CD4-positive, alpha-beta T cell treated with Interleukin-4 for 1 hour (primary cell): Measurements from ENCODE around the gene ZNF837.
"Not testable (repeated sequence)": the region's sequence is repeated elsewhere in the genome, so short reads cannot be mapped to it uniquely, and the experiment has no call there.

Experiments
- DNase-seq, 2 donors: peaks; one replicate each; pipeline ENCODE4 v3.0.0-alpha.2; 2020 to 2022

The ZNF837 gene

DNA sequence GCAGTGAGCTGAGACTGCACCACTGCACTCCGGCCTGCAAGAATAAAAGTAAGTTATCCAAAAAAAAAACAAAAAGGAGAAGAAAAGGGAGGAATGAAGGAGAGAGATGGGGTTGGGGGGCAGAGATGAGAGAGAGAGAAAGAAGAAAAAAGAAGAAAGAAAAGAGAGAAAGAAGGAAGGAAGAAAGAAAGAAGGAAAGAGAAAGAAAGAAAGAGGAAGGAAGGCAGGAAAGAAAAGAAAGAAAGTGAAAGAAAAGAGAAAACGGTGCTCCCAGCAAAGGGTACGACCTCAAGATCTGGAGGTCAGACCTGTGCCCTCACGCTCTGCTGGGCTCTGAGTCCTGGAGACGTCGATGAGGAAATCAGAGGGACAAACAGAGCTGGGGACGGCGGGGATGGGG, 31.2 kb downstream of the ZNF837 start:
- DNase-seq = no peak

DNA sequence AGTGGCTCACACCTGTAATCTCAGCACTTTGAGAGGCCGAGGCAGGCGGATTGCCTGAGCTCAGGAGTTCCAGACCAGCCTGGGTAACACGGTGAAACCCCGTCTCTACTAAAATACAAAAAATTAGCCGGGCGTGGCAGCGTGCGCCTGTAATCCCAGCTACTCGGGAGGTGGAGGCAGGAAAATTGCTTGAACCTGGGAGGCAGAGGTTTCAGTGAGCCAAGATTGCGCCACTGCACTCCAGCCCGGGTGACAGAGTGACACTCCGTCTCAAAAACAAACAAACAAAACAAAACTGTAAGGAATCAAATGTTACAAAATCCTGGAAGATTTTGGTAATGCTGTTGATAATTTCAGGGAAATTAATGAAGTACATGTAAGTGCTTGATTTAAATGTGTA, 32.8 kb downstream of the ZNF837 start:
- not testable (repeated sequence) for DNase-seq

DNA sequence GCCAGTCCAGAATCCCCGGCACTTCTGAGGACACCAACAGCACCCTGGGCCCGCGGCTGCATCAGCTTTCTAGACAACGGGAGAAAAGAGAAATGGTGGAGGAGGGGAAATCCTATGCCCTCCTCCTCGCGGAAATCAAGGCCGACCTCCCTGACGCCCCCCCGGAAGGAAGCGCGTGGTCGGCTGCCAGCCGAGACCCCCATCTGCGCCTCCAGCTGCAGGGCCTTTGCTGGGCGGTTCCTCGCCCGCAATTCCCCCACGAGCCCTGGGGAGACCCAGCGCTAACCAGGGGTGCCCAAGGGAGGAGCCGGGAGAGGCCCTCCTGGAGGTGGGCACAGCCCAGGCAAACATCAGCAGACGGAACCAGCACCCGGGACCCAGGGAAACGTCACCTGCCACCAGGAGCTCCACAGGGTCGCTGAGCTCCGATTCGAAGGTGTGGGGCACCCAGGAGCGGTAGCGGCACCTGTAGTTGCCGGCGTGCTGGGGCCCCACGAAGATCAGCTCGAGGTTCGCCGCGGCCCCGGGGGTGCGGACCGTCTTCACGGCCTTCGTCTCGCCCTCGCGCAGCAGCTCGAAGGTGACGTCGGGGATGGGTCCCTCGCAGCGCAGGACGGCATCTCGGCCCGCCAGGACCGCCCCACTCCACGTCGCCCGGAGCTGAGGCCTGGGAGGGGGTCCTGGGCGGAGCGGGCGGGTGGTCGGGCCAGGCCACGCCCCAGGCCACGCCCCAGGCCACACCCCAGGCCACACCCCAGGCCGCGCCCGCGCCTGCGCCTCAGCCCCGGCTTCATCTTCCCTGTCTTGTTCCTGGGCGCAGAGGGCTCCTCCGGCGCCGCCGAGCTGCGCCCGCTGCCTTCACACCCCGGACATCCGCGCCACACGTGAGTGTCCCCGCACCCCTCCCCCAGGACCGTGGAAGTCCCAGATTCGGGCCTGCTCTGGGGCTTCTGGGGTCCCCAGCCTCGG, 33.6 kb downstream of the ZNF837 start:
- DNase-seq = peak; percentile 73

DNA sequence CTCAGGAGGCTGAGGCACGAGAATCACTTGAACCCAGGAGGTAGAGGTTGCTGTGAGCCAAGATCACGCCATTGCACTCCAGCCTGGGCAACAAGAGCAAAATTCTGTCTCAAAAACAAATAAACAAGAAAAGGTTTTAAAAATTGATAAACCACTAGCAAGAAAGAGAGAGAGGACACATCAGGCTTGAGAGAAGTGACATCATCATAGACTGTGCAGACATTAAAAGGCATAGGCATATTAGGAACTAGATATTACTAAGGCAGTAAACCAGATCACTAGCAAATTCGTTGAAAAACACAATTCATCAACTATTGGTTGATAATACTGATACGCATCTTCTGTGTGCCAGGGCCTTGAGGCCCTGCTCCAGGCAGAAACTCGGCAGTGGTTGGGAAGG, 35.3 kb downstream of the ZNF837 start:
- DNase-seq = no peak

DNA sequence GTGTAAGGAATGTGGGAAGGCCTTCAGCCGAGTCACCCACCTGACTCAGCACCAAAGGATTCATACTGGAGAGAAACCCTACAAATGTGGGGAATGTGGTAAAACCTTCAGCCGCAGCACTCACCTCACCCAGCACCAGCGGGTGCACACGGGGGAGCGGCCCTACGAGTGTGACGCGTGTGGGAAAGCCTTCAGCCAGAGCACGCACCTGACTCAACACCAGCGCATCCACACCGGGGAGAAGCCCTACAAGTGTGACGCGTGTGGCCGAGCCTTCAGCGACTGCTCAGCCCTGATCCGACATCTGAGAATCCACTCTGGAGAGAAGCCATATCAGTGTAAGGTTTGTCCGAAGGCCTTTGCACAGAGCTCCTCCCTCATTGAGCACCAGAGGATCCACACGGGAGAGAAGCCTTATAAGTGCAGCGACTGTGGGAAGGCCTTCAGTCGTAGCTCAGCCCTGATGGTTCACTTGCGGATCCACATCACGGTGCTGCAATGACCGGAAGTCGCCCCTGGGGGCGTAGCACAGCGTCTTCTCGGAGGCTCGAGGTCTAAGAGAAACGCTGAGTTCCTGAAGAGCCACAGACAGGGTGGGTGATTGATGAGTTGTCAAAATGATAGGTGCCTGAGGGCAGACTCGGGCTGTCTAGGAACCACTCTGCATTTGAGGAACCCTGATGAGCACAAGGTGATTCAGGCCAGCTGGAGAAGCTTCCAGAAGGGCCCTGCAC, 41.8 kb downstream of the ZNF837 start:
- DNase-seq = no peak

DNA sequence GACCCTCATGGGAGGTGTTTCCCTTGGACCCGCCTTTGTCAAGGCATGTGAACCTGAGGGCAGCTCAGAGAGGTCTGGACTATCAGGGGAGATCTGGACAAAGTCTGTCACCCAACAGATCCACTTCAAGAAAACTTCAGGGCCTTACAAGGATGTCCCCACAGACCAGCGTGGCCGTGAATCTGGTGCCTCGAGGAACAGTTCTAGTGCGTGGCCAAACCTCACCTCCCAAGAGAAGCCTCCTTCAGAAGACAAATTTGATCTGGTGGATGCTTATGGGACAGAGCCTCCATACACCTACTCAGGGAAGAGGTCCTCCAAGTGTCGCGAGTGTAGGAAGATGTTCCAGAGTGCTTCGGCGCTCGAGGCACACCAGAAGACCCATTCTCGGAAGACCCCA, 42.5 kb downstream of the ZNF837 start:
- DNase-seq = no peak

- no peak for DNase-seq
These were observed 44.0 kb downstream of the ZNF837 start for GRCh38 chr19:58336820-58337219.

- DNase-seq = no peak
These were observed 44.6 kb downstream of the ZNF837 start for GRCh38 chr19:58336216-58336615.

- DNase-seq = no peak
These were observed 45.2 kb downstream of the ZNF837 start for GRCh38 chr19:58335630-58336029.

GRCh38 chr19:58334691-58335249, 46.1 kb downstream of the ZNF837 start:
- DNase-seq = no peak

GRCh38 chr19:58332697-58333096, 48.1 kb downstream of the ZNF837 start:
- no peak for DNase-seq

DNA sequence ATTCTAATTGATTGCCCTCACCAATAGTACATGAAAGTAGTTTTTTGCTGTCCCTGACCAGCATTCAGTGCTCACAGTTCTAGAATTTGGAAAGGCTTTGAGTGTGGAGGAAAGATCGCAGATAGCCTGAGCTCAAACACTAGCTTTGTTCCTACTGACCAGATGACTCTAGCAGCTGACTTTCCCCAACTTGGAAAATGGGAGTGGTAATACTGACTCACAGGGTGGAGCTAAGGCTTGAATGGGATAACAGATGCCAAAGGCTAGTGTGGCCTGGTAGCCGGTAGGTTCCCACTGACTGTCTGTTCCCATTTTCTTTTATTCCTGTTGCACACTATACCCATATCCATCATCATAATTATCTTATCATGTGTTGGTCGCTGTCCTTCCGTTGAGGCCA, 50.4 kb downstream of the ZNF837 start:
- DNase-seq = no peak

DNA sequence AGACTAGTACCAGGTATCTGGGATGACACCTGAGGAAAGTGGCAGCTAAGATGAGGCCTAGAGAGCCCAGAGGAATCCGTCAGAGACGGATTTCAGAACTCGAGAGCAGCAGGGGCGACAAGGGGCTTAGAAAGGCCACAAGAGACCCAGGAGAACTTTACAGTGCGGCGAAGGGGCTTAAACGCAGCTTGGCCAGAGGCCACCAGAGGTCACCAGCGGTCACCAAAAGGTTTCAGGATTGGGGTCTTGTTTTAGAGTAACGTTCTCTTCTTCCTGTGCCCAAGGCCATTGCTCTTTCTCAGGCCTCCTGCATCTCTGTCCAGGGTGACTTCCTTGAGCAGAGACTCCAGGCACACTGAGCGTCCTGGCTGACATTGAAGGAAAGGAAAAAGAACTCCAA, 51.8 kb downstream of the ZNF837 start:
- DNase-seq = peak in 1 of 2 donors; percentile 25

- DNase-seq = peak; percentile 91
These were observed 53.7 kb downstream of the ZNF837 start, which contains the start of gene ZSCAN22 for GRCh38 chr19:58326914-58327726. Gene ZSCAN22, plus strand, starts transcription at chr19:58326994. Its CDS starts 7,809 bp downstream, at chr19:58334803.

GRCh38 chr19:58326501-58326913, 54.3 kb downstream of the ZNF837 start:
- no peak for DNase-seq

DNA sequence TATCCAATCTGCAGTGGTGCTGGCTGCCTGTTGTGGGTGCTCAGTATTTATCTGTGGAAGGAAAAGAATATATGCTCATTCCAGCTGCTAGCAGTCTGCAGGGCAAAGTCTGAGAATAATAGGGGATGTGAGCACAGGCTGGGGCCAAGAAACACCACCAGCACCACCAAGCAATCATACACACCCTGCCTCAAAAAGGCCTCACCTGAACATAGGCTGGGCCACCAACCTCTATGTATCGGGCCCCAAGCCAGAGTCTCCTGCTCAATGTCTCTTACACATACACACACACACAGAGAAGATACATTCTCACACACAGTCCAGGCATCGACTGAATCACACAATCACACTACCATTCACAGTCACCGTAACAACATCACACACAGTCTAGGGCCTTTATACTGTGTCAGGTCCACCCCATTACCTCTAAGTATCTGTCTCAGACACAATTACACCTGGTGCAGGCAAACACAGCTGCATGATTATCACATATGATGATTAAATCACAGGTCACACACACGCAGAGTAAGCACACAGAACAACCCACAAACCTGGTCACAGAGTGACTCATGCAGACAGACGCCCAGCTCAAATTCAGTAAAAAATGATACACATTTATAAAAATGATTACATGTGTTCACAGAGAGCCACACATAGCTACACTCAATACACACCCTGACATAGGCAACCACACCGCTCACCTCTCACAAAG, 55.4 kb downstream of the ZNF837 start:
- DNase-seq = no peak

DNA sequence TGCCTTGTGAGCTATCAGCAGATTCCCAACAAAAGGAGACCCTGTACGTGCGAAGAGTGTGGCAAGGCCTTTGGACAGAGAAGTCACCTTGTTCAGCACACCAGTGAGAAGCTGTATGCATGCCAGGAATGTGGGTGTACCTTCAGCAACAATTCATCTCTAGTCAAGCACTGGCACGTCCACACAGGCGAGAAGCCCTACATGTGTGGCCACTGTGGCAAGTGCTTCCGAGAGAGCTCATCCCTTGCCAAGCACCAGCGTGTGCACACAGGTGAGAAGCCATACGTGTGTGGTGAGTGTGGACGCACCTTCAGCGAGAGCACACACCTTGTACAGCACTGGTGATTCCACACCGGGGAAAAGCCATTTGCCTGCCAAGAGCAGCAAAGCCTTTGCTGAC, 61.6 kb downstream of the ZNF837 start:
- no peak for DNase-seq

DNA sequence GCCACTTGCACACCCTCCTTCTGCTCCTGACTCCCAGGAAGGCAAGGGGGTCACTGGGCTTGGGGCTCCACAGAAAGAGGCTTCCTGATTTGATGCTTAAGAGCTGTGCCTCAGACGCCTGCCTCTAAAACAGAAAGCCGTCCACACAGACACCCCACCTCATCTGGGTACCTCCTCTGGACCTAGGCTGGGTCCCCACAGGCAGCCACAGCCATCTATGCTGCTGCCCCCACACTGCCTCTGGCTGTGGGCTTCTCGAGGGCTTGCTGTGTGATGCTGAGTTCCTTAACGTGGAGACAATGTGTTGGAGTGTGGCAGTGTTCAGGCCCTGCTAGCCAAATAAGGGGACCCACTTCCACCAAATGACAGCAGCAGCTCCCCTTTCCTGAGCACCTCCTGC, 62.5 kb downstream of the ZNF837 start:
- no peak for DNase-seq
